Osteocyte (in vitro differentiated cells): ENCODE results near the gene CCM2. TPM values are rescaled to one million over a fixed set of nuclear protein-coding genes. Genes with fewer than 3 reads are reported as not detected.

Experiments
- DNase-seq: peaks from one replicate; pipeline ENCODE4 v3.0.0; 2021; ENCODE audit warnings: mixed read lengths; ENCODE audit not compliant: unreplicated experiment; ENCODE audit errors: extremely low spot score
- H3K27ac Mint-ChIP-seq: one replicate; pipeline ENCODE4 v1.8.0; 2021; ENCODE audit warnings: mild to moderate bottlenecking, mixed read lengths; ENCODE audit not compliant: unreplicated experiment
- H3K27me3 Mint-ChIP-seq: one replicate; pipeline ENCODE4 v1.8.0; 2021; ENCODE audit warnings: mixed read lengths; ENCODE audit not compliant: unreplicated experiment
- H3K36me3 Mint-ChIP-seq: one replicate; pipeline ENCODE4 v1.8.0; 2021; ENCODE audit warnings: mixed read lengths; ENCODE audit not compliant: unreplicated experiment
- H3K4me1 Mint-ChIP-seq: one replicate; pipeline ENCODE4 v1.8.0; 2021; ENCODE audit warnings: mixed read lengths; ENCODE audit not compliant: unreplicated experiment
- H3K4me3 Mint-ChIP-seq: one replicate; pipeline ENCODE4 v1.8.0; 2021; ENCODE audit warnings: mild to moderate bottlenecking, moderate library complexity, mixed read lengths; ENCODE audit not compliant: unreplicated experiment
- H3K9me3 Mint-ChIP-seq: one replicate; pipeline ENCODE4 v1.8.0; 2021; ENCODE audit warnings: mixed read lengths; ENCODE audit not compliant: unreplicated experiment
- total RNA-seq: library from RNA; stranded (reverse); gene quantifications from 2 replicates; pipeline ENCODE4 v1.2.1, GENCODE V29; 2021
- TF ChIP-seq, protein P1 (sequence below): fragments of 200-600 bp; sonication (generic); IDR thresholded peaks from 2 replicates; pipeline ENCODE4 v1.5.0; 2021; ENCODE audit warnings: antibody characterized with exemption, mild to moderate bottlenecking, moderate library complexity

CCM2 gene
- total RNA-seq, 1 donor from 2014 or later = 42.3 TPM

DNA sequence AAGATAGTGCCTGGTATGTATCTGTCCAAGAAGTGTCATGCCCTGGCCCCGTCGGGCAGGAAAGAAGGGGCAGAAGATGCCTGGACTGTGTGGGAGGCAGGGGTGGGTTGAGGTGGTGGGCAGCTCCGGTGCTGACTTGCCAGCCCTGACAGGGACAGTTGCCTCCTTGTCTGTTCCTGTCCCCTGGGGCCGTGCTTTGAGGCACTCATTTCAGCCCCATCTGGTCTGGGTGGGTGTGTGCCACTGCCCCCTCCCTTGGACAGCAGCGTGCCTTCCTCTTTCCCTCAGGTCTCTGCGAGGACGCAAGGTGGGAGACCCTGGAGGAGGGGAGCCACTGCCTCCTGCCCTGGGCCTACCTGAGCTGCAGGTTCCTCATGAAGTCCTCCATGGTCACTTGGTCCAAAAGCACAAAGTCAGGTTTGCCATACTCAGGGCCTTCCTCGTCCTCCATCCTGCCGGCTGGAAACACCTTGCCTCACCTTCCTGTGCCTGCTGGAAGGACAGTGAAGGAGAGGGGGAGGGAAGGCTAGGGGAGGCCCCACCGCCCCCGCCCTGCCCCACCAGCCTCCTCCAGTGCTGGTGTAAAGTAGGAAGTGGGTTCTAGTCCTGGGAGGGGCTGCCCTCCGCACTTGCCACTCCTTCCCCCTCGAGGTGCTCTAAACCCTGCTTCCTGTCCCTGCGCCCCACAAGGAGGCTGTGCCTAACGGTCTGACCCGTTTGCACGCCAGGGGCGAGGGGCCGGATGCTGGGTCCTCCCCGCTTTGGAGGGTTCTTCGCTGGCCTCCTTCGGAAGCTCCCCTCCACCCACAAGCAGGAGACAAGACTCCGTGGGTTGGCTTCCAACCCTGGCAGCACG is 21.3 kb upstream of the CCM2 start, which contains the start of gene MYO1G:
MYO1G (minus strand) TSS at position 505 of the 856 bp plus-strand sequence; CDS start at position 451, 54 bp downstream.
- Mint-ChIP-seq H3K27ac (peak within 1 kb of the TSS; percentile 68), H3K36me3 (peaks cover 10% of the 10 kb centered on the region), H3K4me3 (no peak within 1 kb of the TSS), H3K9me3 (no peaks in the 10 kb centered on the region), H3K27me3 (no peaks in the 10 kb centered on the region), H3K4me1 (peaks cover 35% of the 10 kb centered on the region)
- DNase-seq = no peak
- TF ChIP-seq, protein P1, sequence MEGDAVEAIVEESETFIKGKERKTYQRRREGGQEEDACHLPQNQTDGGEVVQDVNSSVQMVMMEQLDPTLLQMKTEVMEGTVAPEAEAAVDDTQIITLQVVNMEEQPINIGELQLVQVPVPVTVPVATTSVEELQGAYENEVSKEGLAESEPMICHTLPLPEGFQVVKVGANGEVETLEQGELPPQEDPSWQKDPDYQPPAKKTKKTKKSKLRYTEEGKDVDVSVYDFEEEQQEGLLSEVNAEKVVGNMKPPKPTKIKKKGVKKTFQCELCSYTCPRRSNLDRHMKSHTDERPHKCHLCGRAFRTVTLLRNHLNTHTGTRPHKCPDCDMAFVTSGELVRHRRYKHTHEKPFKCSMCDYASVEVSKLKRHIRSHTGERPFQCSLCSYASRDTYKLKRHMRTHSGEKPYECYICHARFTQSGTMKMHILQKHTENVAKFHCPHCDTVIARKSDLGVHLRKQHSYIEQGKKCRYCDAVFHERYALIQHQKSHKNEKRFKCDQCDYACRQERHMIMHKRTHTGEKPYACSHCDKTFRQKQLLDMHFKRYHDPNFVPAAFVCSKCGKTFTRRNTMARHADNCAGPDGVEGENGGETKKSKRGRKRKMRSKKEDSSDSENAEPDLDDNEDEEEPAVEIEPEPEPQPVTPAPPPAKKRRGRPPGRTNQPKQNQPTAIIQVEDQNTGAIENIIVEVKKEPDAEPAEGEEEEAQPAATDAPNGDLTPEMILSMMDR = no peak

GRCh38 chr7:44979481-44980392 is 20.3 kb upstream of the CCM2 start:
- TF ChIP-seq, protein P1 = no peak
- DNase-seq = no peak
- Mint-ChIP-seq H3K4me3 (no peak overlapping the region), H3K9me3 (no peaks in the 10 kb centered on the region), H3K4me1 (peaks cover 40% of the 10 kb centered on the region), H3K36me3 (peaks cover 17% of the 10 kb centered on the region), H3K27ac (peak overlapping the region; percentile 68), H3K27me3 (no peaks in the 10 kb centered on the region)

DNA sequence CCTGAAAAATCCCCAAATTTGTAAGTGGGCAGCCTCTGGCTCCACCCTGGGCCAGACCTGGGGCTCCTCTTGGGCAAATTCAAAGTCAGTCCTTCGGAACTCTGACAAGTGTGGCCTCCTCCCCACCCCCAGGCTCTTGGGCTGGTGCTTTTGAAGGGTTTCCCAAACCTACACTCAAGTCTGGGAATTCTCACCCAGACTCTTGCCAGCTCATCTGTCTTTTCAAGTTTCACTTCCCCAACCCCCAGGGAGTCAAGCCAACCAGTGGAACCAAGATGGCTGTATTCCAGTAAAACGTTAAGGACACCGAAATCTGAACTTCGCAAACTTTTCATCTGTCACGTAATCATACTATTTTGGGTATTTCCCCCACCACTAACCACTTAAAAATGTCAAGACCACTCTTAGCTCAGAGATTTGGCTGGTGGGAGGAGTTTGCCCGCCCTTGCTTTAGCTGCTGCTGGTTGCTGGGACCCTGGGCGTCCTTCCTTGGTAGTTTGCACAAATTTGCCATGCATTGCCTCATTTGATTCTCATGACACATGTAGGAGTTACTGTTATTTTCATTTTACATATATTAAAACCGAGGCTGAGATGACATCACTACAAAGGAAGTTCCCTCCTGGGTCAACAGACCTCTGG is 19.5 kb upstream of the CCM2 start:
- no peaks in the 10 kb centered on the region for H3K9me3 Mint-ChIP-seq
- H3K4me3 Mint-ChIP-seq = no peak overlapping the region
- H3K27ac Mint-ChIP-seq = peak overlapping the region; percentile 68
- DNase-seq = no peak
- TF ChIP-seq, protein P1 = no peak
- peaks cover 22% of the 10 kb centered on the region for H3K36me3 Mint-ChIP-seq
- peaks cover 48% of the 10 kb centered on the region for H3K4me1 Mint-ChIP-seq
- H3K27me3 Mint-ChIP-seq = no peaks in the 10 kb centered on the region

GRCh38 chr7:44981035-44981706 is 18.8 kb upstream of the CCM2 start:
- Mint-ChIP-seq H3K9me3 (no peaks in the 10 kb centered on the region), H3K4me1 (peaks cover 55% of the 10 kb centered on the region), H3K27me3 (no peaks in the 10 kb centered on the region), H3K36me3 (peaks cover 22% of the 10 kb centered on the region), H3K4me3 (no peak overlapping the region), H3K27ac (peak overlapping the region; percentile 68)
- no peak for DNase-seq
- TF ChIP-seq, protein P1 = no peak
